CD4-positive, CD25-positive, alpha-beta regulatory T cell (primary cell): Measurements from ENCODE around the gene MYH6. TPM values are rescaled to one million over a fixed set of nuclear protein-coding genes. Genes with fewer than 3 reads are reported as not detected.

Source experiments
- ATAC-seq, 2 donors: fragments of 150-1000 bp; cut with Tn5 transposase; one replicate each; pipeline ENCODE4 v1.10.0; 2021; ENCODE audit warnings: low read depth in 2 of 2, moderate number of reproducible peaks in 2 of 2, moderate library complexity in 1 of 2
- DNase-seq, 3 donors: peaks; one replicate each; pipeline versions ENCODE4 v3.0.0 to v3.0.0-alpha.2; 2012 to 2022; ENCODE audit warnings: mixed read lengths in 1 of 3
- H3K27ac ChIP-seq: one replicate; pipeline ENCODE4 v1.7.0; 2013; ENCODE audit warnings: mild to moderate bottlenecking, low read length; ENCODE audit not compliant: insufficient read depth, poor library complexity, severe bottlenecking
- H3K27me3 ChIP-seq: one replicate; pipeline ENCODE4 v1.7.0; 2013; ENCODE audit warnings: low read length; ENCODE audit not compliant: control insufficient read depth, insufficient read depth
- H3K36me3 ChIP-seq: one replicate; pipeline ENCODE4 v1.7.0; 2013; ENCODE audit warnings: mild to moderate bottlenecking, low read length, moderate library complexity; ENCODE audit not compliant: control insufficient read depth, insufficient read depth
- H3K4me1 ChIP-seq: 2 replicates; pipeline ENCODE4 v1.7.0; 2013; ENCODE audit warnings: mild to moderate bottlenecking, low read length; ENCODE audit not compliant: insufficient read depth, control insufficient read depth, poor library complexity, severe bottlenecking
- H3K4me3 ChIP-seq: one replicate; pipeline ENCODE4 v1.7.0; 2013; ENCODE audit warnings: low read depth, mild to moderate bottlenecking, low read length, moderate library complexity
- H3K9me3 ChIP-seq, 2 experiments: 1 replicate in 1 of 2; 2 replicates in 1 of 2; pipeline ENCODE4 v1.7.0; 2013; ENCODE audit warnings: low read length in 2 of 2, mild to moderate bottlenecking in 1 of 2, moderate library complexity in 1 of 2; ENCODE audit not compliant: control insufficient read depth in 2 of 2
- H3K27ac Mint-ChIP-seq, 3 donors: one replicate each; pipeline ENCODE4 v1.8.0; 2020 to 2022; ENCODE audit warnings: mild to moderate bottlenecking in 3 of 3, mixed read lengths in 3 of 3, moderate library complexity in 2 of 3
- H3K27me3 Mint-ChIP-seq: one replicate; pipeline ENCODE4 v1.8.0; 2022; ENCODE audit warnings: mild to moderate bottlenecking, mixed read lengths
- H3K36me3 Mint-ChIP-seq: one replicate; pipeline ENCODE4 v1.8.0; 2020; ENCODE audit warnings: mixed read lengths
- H3K4me1 Mint-ChIP-seq, 4 donors: one replicate each; pipeline ENCODE4 v1.8.0; 2020 to 2022; ENCODE audit warnings: mixed read lengths in 4 of 4, mild to moderate bottlenecking in 1 of 4
- H3K4me3 Mint-ChIP-seq, 4 donors: one replicate each; pipeline ENCODE4 v1.8.0; 2020 to 2022; ENCODE audit warnings: mild to moderate bottlenecking in 4 of 4, mixed read lengths in 4 of 4, moderate library complexity in 3 of 4
- H3K9me3 Mint-ChIP-seq, 7 donors: one replicate each; pipeline ENCODE4 v1.8.0; 2020 to 2022; ENCODE audit warnings: mixed read lengths in 7 of 7, mild to moderate bottlenecking in 3 of 7, moderate library complexity in 2 of 7
- polyA plus RNA-seq, 4 donors: library from polyadenylated mRNA; unstranded; fragments of 300-500 nt; fragmentation: Illumina TruSeq; gene quantifications; one replicate each; pipeline ENCODE4 v1.2.3, GENCODE V29; 2021
- total RNA-seq: library from RNA; stranded (reverse); gene quantifications from one replicate; pipeline ENCODE4 v1.2.3, GENCODE V29; 2022

The MYH6 gene
- total and polyA plus RNA-seq, 5 donors from 2014 or later = not detected

GRCh38 chr14:23446291-23446851, 38.3 kb upstream of the MYH6 start:
- no peak overlapping the region for H3K27ac ChIP-seq
- H3K36me3 Mint-ChIP-seq = no peaks in the 10 kb centered on the region
- ATAC-seq (no peak), DNase-seq (no peak)
- H3K9me3 ChIP-seq = no peaks in the 10 kb centered on the region
- H3K4me3 Mint-ChIP-seq = no peak overlapping the region
- H3K27me3 ChIP-seq = peaks cover 3% of the 10 kb centered on the region
- no peaks in the 10 kb centered on the region for H3K4me1 Mint-ChIP-seq
- H3K27me3 Mint-ChIP-seq = peaks cover 5% of the 10 kb centered on the region
- no peak overlapping the region for H3K4me3 ChIP-seq
- no peaks in the 10 kb centered on the region for H3K4me1 ChIP-seq
- H3K36me3 ChIP-seq = no peaks in the 10 kb centered on the region
- no peaks in the 10 kb centered on the region for H3K9me3 Mint-ChIP-seq
- H3K27ac Mint-ChIP-seq = peak overlapping the region in 1 of 3 donors; percentile 55

DNA sequence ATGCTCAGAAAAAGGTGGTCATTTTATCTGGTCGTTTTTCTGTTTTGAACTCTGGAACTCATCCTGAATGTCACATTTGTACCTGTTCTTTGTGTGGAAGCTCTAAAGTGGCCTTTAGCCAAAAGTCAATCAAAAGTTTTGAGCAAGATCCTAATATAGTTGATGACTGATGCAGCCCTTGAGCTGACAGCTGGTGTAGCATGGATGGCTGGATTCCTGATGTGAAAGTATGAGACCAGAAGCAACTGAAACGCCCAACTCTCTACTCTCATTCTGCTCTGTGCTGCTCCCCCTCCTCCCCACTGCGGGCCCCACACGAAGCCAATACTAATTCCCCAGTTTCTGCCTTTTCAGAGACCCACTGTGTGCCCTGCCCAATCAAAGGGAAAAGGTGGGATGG, 37.7 kb upstream of the MYH6 start:
- no peaks in the 10 kb centered on the region for H3K9me3 ChIP-seq
- no peak for ATAC-seq
- H3K27ac ChIP-seq = no peak overlapping the region
- no peak overlapping the region for H3K4me3 Mint-ChIP-seq
- H3K27me3 ChIP-seq = no peaks in the 10 kb centered on the region
- no peak overlapping the region for H3K27ac Mint-ChIP-seq
- no peak for DNase-seq
- no peaks in the 10 kb centered on the region for H3K9me3 Mint-ChIP-seq
- no peaks in the 10 kb centered on the region for H3K4me1 Mint-ChIP-seq
- no peak overlapping the region for H3K4me3 ChIP-seq
- H3K36me3 Mint-ChIP-seq = no peaks in the 10 kb centered on the region
- no peaks in the 10 kb centered on the region for H3K36me3 ChIP-seq
- no peaks in the 10 kb centered on the region for H3K4me1 ChIP-seq
- peaks cover 5% of the 10 kb centered on the region for H3K27me3 Mint-ChIP-seq

DNA sequence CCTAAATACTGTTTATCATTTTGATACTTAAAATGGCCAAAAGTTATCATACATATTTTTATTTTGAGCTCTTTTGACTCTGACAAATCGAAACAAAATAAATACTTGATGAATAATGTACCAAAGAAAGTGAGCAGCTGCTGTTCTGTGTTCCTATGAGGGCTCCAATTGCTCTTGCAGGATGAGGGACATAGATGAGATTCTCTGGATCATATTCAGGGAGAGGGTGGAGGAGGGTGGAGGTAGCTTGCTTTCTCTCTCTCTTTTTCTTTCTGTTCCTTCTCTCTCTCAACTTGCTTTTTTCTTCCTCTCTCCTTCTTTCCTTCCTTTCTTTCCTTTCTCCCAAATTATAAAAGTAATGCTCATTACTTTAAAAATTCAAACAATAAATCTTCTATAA, 36.2 kb upstream of the MYH6 start:
- no peak overlapping the region for H3K27ac ChIP-seq
- peak overlapping the region in 1 of 3 donors; percentile 32 for H3K27ac Mint-ChIP-seq
- no peaks in the 10 kb centered on the region for H3K4me1 ChIP-seq
- H3K27me3 Mint-ChIP-seq = peaks cover 13% of the 10 kb centered on the region
- no peak overlapping the region for H3K4me3 ChIP-seq
- no peaks in the 10 kb centered on the region for H3K4me1 Mint-ChIP-seq
- H3K4me3 Mint-ChIP-seq = no peak overlapping the region
- DNase-seq = no peak
- no peaks in the 10 kb centered on the region for H3K9me3 ChIP-seq
- no peaks in the 10 kb centered on the region for H3K27me3 ChIP-seq
- H3K36me3 ChIP-seq = no peaks in the 10 kb centered on the region
- no peaks in the 10 kb centered on the region for H3K36me3 Mint-ChIP-seq
- H3K9me3 Mint-ChIP-seq = peaks cover 0 to 2% (median 0%) of the 10 kb centered on the region in 7 donors
- no peak for ATAC-seq

DNA sequence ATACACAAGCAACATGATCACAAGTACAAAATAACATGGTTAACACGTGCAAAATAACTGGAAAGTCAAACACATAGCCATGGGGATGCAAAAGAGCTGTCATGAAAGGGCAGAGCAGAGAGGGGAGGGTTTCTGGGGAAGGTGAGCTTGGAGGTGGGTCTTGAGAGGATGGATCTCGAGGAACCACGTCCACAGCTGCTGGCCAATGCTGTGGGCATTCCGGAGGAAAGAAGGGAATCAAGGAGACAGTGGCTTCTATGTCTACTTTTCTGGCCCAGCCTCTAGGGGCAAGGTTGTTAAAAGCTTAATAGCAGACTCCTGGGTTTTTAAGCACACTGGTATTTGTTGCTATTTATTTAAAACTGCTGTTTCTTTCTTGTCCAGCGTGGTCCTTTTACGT, 35.8 kb upstream of the MYH6 start:
- Mint-ChIP-seq H3K27me3 (peaks cover 13% of the 10 kb centered on the region), H3K4me3 (no peak overlapping the region), H3K36me3 (no peaks in the 10 kb centered on the region), H3K27ac (peak overlapping the region in 1 of 3 donors; percentile 11), H3K4me1 (no peaks in the 10 kb centered on the region), H3K9me3 (peaks cover 0 to 2% (median 0%) of the 10 kb centered on the region in 7 donors)
- Histone ChIP-seq H3K27ac (no peak overlapping the region), H3K9me3 (no peaks in the 10 kb centered on the region), H3K4me1 (no peaks in the 10 kb centered on the region), H3K4me3 (no peak overlapping the region), H3K27me3 (no peaks in the 10 kb centered on the region), H3K36me3 (no peaks in the 10 kb centered on the region)
- ATAC-seq = no peak
- no peak for DNase-seq

GRCh38 chr14:23443411-23443812, 35.3 kb upstream of the MYH6 start:
- no peaks in the 10 kb centered on the region for H3K4me1 Mint-ChIP-seq

GRCh38 chr14:23442721-23443356, 34.8 kb upstream of the MYH6 start:
- DNase-seq (no peak), ATAC-seq (no peak)
- peaks cover 13% of the 10 kb centered on the region for H3K27me3 Mint-ChIP-seq
- peak overlapping the region in 1 of 4 donors; percentile 64 for H3K4me3 Mint-ChIP-seq
- H3K36me3 Mint-ChIP-seq = no peaks in the 10 kb centered on the region
- H3K27ac Mint-ChIP-seq = peak overlapping the region in 1 of 3 donors; percentile 82
- no peaks in the 10 kb centered on the region for H3K4me1 ChIP-seq
- H3K9me3 ChIP-seq = no peaks in the 10 kb centered on the region
- H3K36me3 ChIP-seq = no peaks in the 10 kb centered on the region
- H3K27me3 ChIP-seq = no peaks in the 10 kb centered on the region
- peaks cover 0 to 2% (median 0%) of the 10 kb centered on the region in 4 donors for H3K4me1 Mint-ChIP-seq
- no peak overlapping the region for H3K27ac ChIP-seq
- H3K9me3 Mint-ChIP-seq = peaks cover 0 to 2% (median 0%) of the 10 kb centered on the region in 7 donors
- H3K4me3 ChIP-seq = no peak overlapping the region

More at GRCh38 chr14:23443411-23443812, 35.3 kb upstream of the MYH6 start:
- Mint-ChIP-seq H3K36me3 (no peaks in the 10 kb centered on the region), H3K4me3 (no peak overlapping the region), H3K27ac (no peak overlapping the region), H3K27me3 (peaks cover 13% of the 10 kb centered on the region), H3K9me3 (peaks cover 0 to 2% (median 0%) of the 10 kb centered on the region in 7 donors)
- Histone ChIP-seq H3K4me1 (no peaks in the 10 kb centered on the region), H3K27ac (no peak overlapping the region), H3K27me3 (no peaks in the 10 kb centered on the region), H3K4me3 (no peak overlapping the region), H3K36me3 (no peaks in the 10 kb centered on the region), H3K9me3 (no peaks in the 10 kb centered on the region)
- ATAC-seq (no peak), DNase-seq (no peak)

GRCh38 chr14:23441076-23441475, 33.0 kb upstream of the MYH6 start:
- H3K4me1 Mint-ChIP-seq = peaks cover 0 to 6% (median 0%) of the 10 kb centered on the region in 4 donors
- Histone ChIP-seq H3K27ac (no peak overlapping the region), H3K9me3 (no peaks in the 10 kb centered on the region), H3K4me1 (no peaks in the 10 kb centered on the region), H3K27me3 (no peaks in the 10 kb centered on the region), H3K36me3 (no peaks in the 10 kb centered on the region), H3K4me3 (no peak overlapping the region)
- ATAC-seq = no peak
- H3K9me3 Mint-ChIP-seq = peaks cover 0 to 2% (median 0%) of the 10 kb centered on the region in 7 donors
- H3K27me3 Mint-ChIP-seq = peaks cover 8% of the 10 kb centered on the region
- H3K27ac Mint-ChIP-seq = no peak overlapping the region
- H3K36me3 Mint-ChIP-seq = no peaks in the 10 kb centered on the region
- H3K4me3 Mint-ChIP-seq = no peak overlapping the region
- DNase-seq = no peak
